ENCODE data around the gene EYA4.

EYA4 gene

GRCh38 chr6:133426038-133426437 lies 184.9 kb downstream of the EYA4 start:
- H2AK5ac ChIP-seq (ENCODE audit: low read length): no peak overlapping the region
- no peak overlapping the region for H4K12ac ChIP-seq (ENCODE audit: low read depth, low read length)
- H3K27me3 ChIP-seq (ENCODE audit: insufficient read depth, low read length): no peaks in the 10 kb centered on the region
- H2BK12ac ChIP-seq (ENCODE audit: low read length): no peak overlapping the region
- no peaks in the 10 kb centered on the region for H3K9me3 ChIP-seq (ENCODE audit: insufficient read depth, low read depth, low read length)
- no peak overlapping the region for H3K4me3 ChIP-seq (ENCODE audit: low read depth, low read length)
- H2BK120ac ChIP-seq (ENCODE audit: insufficient read depth, low read length, poor library complexity): no peak overlapping the region
- H3K23ac ChIP-seq (ENCODE audit: low read length): no peak overlapping the region
- H3K4ac ChIP-seq (ENCODE audit: low read depth, low read length): no peak overlapping the region
- no peak overlapping the region for H3K18ac ChIP-seq (ENCODE audit: low read length)
- peaks cover 0 to 2% of the 10 kb centered on the region in 2 experiments for H3K4me1 ChIP-seq (ENCODE audit: control insufficient read depth in 1 of 2, insufficient read depth in 2 of 2, low read length in 2 of 2)
- no peaks in the 10 kb centered on the region for H3K36me3 ChIP-seq (ENCODE audit: control insufficient read depth in 1 of 2, insufficient read depth in 2 of 2, low read length in 2 of 2)
- H3K9ac ChIP-seq (ENCODE audit: low read length): no peak overlapping the region
- no peaks in the 10 kb centered on the region for H3K79me1 ChIP-seq (ENCODE audit: low read length)
- DNase-seq: no peak
- no peak overlapping the region for H3K14ac ChIP-seq (ENCODE audit: low read length)
- no peak overlapping the region for H4K91ac ChIP-seq (ENCODE audit: low read depth, low read length)
- no peak overlapping the region for H4K8ac ChIP-seq (ENCODE audit: low read depth, low read length)
- no peak overlapping the region for H3K4me2 ChIP-seq (ENCODE audit: low read length)
- no peaks in the 10 kb centered on the region for H3K79me2 ChIP-seq (ENCODE audit: control insufficient read depth, insufficient read depth, low read length, poor library complexity)
- H3K27ac ChIP-seq (ENCODE audit: low read depth, low read length): no peak overlapping the region
- WGBS (ENCODE audit: extremely low coverage, insufficient coverage, insufficient read length): no CpG with 5 or more reads among the region's 3 CpGs
- H2BK5ac ChIP-seq (ENCODE audit: low read depth, low read length, poor library complexity): no peak overlapping the region
- H2AFZ ChIP-seq (ENCODE audit: insufficient read depth, low read length, poor library complexity): no peak overlapping the region

GRCh38 chr6:133428295-133428694 lies 187.1 kb downstream of the EYA4 start:
- Histone ChIP-seq H2AK5ac (ENCODE audit: low read length) (no peak overlapping the region), H3K27me3 (ENCODE audit: insufficient read depth, low read length) (no peaks in the 10 kb centered on the region), H4K8ac (ENCODE audit: low read depth, low read length) (no peak overlapping the region), H3K27ac (ENCODE audit: low read depth, low read length) (peak overlapping the region; percentile 11), H4K12ac (ENCODE audit: low read depth, low read length) (no peak overlapping the region), H3K18ac (ENCODE audit: low read length) (no peak overlapping the region), H3K4me1 (ENCODE audit: control insufficient read depth in 1 of 2, insufficient read depth in 2 of 2, low read length in 2 of 2) (peaks cover 0 to 4% of the 10 kb centered on the region in 2 experiments), H3K23ac (ENCODE audit: low read length) (no peak overlapping the region), H3K79me1 (ENCODE audit: low read length) (no peaks in the 10 kb centered on the region), H2AFZ (ENCODE audit: insufficient read depth, low read length, poor library complexity) (no peak overlapping the region), H3K4me2 (ENCODE audit: low read length) (no peak overlapping the region), H2BK5ac (ENCODE audit: low read depth, low read length, poor library complexity) (no peak overlapping the region), H3K9me3 (ENCODE audit: insufficient read depth, low read depth, low read length) (no peaks in the 10 kb centered on the region), H3K4ac (ENCODE audit: low read depth, low read length) (no peak overlapping the region), H3K4me3 (ENCODE audit: low read depth, low read length) (no peak overlapping the region), H2BK12ac (ENCODE audit: low read length) (no peak overlapping the region), H2BK120ac (ENCODE audit: insufficient read depth, low read length, poor library complexity) (no peak overlapping the region), H3K36me3 (ENCODE audit: control insufficient read depth in 1 of 2, insufficient read depth in 2 of 2, low read length in 2 of 2) (no peaks in the 10 kb centered on the region), H3K14ac (ENCODE audit: low read length) (no peak overlapping the region), H3K9ac (ENCODE audit: low read length) (no peak overlapping the region), H4K91ac (ENCODE audit: low read depth, low read length) (no peak overlapping the region), H3K79me2 (ENCODE audit: control insufficient read depth, insufficient read depth, low read length, poor library complexity) (no peaks in the 10 kb centered on the region)
- peak; percentile 83 to 86 for DNase-seq
- WGBS (ENCODE audit: extremely low coverage, insufficient coverage, insufficient read length): no CpG with 5 or more reads among the region's 3 CpGs

- no peak overlapping the region for H3K27ac ChIP-seq (ENCODE audit: low read depth, low read length)
- no peak overlapping the region for H4K91ac ChIP-seq (ENCODE audit: low read depth, low read length)
- H2BK12ac ChIP-seq (ENCODE audit: low read length): no peak overlapping the region
- H3K23ac ChIP-seq (ENCODE audit: low read length): no peak overlapping the region
- no peak overlapping the region for H4K12ac ChIP-seq (ENCODE audit: low read depth, low read length)
- no peaks in the 10 kb centered on the region for H3K9me3 ChIP-seq (ENCODE audit: insufficient read depth, low read depth, low read length)
- H3K14ac ChIP-seq (ENCODE audit: low read length): no peak overlapping the region
- H3K79me2 ChIP-seq (ENCODE audit: control insufficient read depth, insufficient read depth, low read length, poor library complexity): no peaks in the 10 kb centered on the region
- no peak overlapping the region for H2BK5ac ChIP-seq (ENCODE audit: low read depth, low read length, poor library complexity)
- H3K27me3 ChIP-seq (ENCODE audit: insufficient read depth, low read length): no peaks in the 10 kb centered on the region
- no peak overlapping the region for H3K4me3 ChIP-seq (ENCODE audit: low read depth, low read length)
- H3K79me1 ChIP-seq (ENCODE audit: low read length): no peaks in the 10 kb centered on the region
- no peak overlapping the region for H2AFZ ChIP-seq (ENCODE audit: insufficient read depth, low read length, poor library complexity)
- H3K36me3 ChIP-seq (ENCODE audit: control insufficient read depth in 1 of 2, insufficient read depth in 2 of 2, low read length in 2 of 2): no peaks in the 10 kb centered on the region
- H3K9ac ChIP-seq (ENCODE audit: low read length): no peak overlapping the region
- no peak overlapping the region for H3K4me2 ChIP-seq (ENCODE audit: low read length)
- no peak overlapping the region for H2AK5ac ChIP-seq (ENCODE audit: low read length)
- H3K18ac ChIP-seq (ENCODE audit: low read length): no peak overlapping the region
- H3K4ac ChIP-seq (ENCODE audit: low read depth, low read length): no peak overlapping the region
- no peak overlapping the region for H2BK120ac ChIP-seq (ENCODE audit: insufficient read depth, low read length, poor library complexity)
- DNase-seq: no peak
- peaks cover 0 to 4% of the 10 kb centered on the region in 2 experiments for H3K4me1 ChIP-seq (ENCODE audit: control insufficient read depth in 1 of 2, insufficient read depth in 2 of 2, low read length in 2 of 2)
- H4K8ac ChIP-seq (ENCODE audit: low read depth, low read length): no peak overlapping the region
These were observed 189.4 kb downstream of the EYA4 start for GRCh38 chr6:133430530-133430929.

- H4K12ac ChIP-seq (ENCODE audit: low read depth, low read length): no peak overlapping the region
- no peaks in the 10 kb centered on the region for H3K9me3 ChIP-seq (ENCODE audit: insufficient read depth, low read depth, low read length)
- no peaks in the 10 kb centered on the region for H3K79me1 ChIP-seq (ENCODE audit: low read length)
- H3K36me3 ChIP-seq (ENCODE audit: control insufficient read depth in 1 of 2, insufficient read depth in 2 of 2, low read length in 2 of 2): no peaks in the 10 kb centered on the region
- no peak overlapping the region for H4K91ac ChIP-seq (ENCODE audit: low read depth, low read length)
- peaks cover 0 to 4% of the 10 kb centered on the region in 2 experiments for H3K4me1 ChIP-seq (ENCODE audit: control insufficient read depth in 1 of 2, insufficient read depth in 2 of 2, low read length in 2 of 2)
- H3K23ac ChIP-seq (ENCODE audit: low read length): no peak overlapping the region
- H3K27me3 ChIP-seq (ENCODE audit: insufficient read depth, low read length): no peaks in the 10 kb centered on the region
- H3K4me2 ChIP-seq (ENCODE audit: low read length): no peak overlapping the region
- no peak overlapping the region for H3K14ac ChIP-seq (ENCODE audit: low read length)
- no peak overlapping the region for H2BK120ac ChIP-seq (ENCODE audit: insufficient read depth, low read length, poor library complexity)
- no peak overlapping the region for H3K9ac ChIP-seq (ENCODE audit: low read length)
- no peak overlapping the region for H3K27ac ChIP-seq (ENCODE audit: low read depth, low read length)
- H2AK5ac ChIP-seq (ENCODE audit: low read length): no peak overlapping the region
- H4K8ac ChIP-seq (ENCODE audit: low read depth, low read length): no peak overlapping the region
- H3K79me2 ChIP-seq (ENCODE audit: control insufficient read depth, insufficient read depth, low read length, poor library complexity): no peaks in the 10 kb centered on the region
- no peak overlapping the region for H3K4me3 ChIP-seq (ENCODE audit: low read depth, low read length)
- H2BK12ac ChIP-seq (ENCODE audit: low read length): no peak overlapping the region
- no peak overlapping the region for H2BK5ac ChIP-seq (ENCODE audit: low read depth, low read length, poor library complexity)
- no peak overlapping the region for H3K18ac ChIP-seq (ENCODE audit: low read length)
- no peak overlapping the region for H2AFZ ChIP-seq (ENCODE audit: insufficient read depth, low read length, poor library complexity)
- DNase-seq: no peak
- no peak overlapping the region for H3K4ac ChIP-seq (ENCODE audit: low read depth, low read length)
These were observed 189.9 kb downstream of the EYA4 start for GRCh38 chr6:133431031-133431430.
